Embryonic facial prominence (tissue), 1 donor: Measurements from ENCODE around the gene SEC61A2.

Experiments
- DNase-seq: peaks from one replicate; pipeline ENCODE4 v3.0.0-alpha.2; 2016; ENCODE audit errors: extremely low spot score

Gene SEC61A2

DNA sequence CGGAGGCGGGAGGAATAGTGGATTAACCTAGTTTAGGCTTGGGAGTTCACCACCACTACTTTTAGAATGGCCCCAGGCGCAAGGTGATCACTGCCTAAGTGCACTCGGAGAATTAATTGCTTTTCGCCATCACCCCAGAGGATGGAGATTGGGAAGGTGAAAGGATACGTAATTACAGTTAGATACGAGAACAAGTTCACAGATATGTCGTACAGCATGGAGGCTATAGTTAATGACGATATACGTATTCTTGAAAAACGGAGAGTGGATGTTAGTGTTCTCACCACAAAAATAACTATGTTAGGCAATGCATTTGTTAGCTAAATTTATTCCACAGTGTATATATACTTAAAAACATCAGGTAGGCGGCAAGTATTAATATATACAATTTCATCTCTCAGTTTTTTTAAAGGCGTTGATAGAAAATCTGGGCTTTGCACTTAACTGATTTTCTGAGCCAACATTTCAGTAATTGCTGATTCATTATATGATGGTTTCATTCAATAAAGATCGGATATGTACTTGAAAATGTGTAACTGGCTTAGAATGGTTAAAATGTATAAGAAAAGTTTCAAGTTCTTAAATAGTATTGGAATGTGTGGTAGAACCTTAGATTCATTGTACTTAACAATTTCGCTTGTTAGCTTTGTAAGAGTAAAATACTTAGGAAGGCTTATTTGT lies 67.2 kb downstream of the SEC61A2 start:
- no peak for DNase-seq

- no peak for DNase-seq
Observed at GRCh38 chr10:12198156-12198555, 68.7 kb downstream of the SEC61A2 start.

GRCh38 chr10:12200850-12201249 lies 71.4 kb downstream of the SEC61A2 start:
- DNase-seq: no peak

DNA sequence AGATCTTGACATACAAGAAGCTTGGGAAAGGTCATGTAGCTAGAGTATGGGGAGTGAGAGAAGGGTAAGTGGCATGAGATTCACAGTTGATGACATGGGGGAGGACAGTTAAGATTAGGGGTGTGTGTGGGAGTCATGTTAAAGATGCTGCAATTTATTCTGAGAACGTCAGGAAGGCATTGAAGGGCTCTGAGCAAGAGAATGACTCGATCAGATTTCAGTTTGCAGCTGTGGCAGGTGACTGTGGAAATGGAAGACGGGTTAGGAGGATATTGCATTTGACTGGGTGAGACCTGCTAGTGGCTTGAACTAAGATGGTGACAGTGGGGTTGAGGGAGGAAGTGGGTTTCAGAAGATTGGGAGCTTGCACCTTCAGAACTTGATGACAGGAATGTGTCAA lies 72.1 kb downstream of the SEC61A2 start:
- DNase-seq: no peak

DNA sequence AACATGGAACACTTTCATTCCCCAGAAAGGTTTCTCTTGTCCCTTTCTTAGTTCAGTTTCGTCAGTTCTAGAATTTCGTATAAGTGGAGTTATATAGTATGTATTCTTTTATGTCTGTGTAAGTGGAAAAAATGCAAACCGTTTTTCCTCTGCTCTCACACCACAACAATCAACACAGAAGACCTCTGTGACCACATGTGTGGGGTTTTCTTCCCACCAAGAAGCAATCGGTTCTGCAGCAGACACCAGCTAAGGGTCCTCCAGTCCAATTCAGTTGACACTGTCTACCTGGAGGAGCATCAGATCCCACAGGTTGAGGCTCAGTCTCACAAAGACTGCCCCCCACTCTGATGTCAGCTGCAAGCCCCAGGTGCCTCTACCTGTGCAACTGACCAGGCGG lies 72.7 kb downstream of the SEC61A2 start:
- DNase-seq: no peak

- DNase-seq: no peak
Observed at GRCh38 chr10:12205082-12205481, 75.6 kb downstream of the SEC61A2 start.

GRCh38 chr10:12207114-12207513 lies 77.6 kb downstream of the SEC61A2 start:
- no peak for DNase-seq

- DNase-seq: no peak
Observed at GRCh38 chr10:12208460-12208859, 79.0 kb downstream of the SEC61A2 start.

DNA sequence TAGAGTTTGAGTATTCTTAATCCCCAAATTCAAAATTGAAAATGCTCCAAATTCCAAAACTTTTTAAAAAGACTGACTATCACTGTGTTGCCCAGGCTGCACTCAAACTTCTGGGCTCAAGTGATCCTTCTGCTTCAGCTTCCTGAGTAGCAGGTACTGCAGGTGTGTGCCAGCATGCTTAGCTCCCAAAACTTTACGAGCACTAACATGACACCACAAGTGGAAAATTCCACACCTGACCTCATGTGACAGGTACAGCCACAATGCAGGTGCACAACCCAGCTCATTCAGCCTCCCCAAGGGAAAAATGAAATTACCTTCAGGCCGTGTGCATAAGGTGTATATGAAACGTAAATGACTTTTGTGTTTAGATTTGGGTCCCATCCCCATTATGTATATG lies 83.0 kb downstream of the SEC61A2 start:
- no peak for DNase-seq

DNA sequence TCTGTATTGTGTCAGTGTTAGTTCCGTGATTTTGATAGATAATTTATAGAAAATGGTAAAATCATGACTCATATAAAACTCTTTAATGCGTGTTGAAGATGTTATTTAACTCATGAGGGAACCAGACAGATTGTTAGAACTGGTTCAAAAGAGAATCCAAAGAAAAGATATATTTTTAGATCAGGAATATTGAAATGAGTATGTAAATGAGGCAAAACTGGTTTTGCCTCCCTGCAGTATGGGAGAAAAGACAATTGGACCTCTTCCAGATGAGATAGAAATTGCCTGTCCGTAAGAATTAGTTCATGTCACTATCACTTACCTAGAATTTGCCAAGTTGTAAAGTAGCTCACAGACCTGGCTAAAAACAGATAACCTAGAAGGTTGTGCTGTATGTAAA lies 84.1 kb downstream of the SEC61A2 start:
- DNase-seq: no peak

DNA sequence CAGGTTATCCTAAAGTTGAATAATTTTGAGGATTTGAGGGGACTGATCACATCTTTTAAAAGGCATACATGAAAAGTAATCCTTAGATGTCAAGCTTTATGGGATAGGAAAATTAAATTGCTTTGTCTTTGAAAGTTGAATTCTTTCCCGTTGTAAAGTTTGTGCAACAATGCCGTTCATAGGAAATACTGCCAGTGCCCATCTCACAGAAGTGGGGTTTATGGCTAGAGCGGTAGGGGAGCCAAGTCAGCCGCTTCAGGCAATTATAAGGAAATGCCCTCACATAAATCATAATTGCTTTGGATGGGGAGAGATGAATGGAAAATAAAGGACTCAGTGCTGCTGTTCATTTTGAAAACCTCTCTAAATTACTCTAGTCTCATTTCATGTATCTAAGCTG lies 84.6 kb downstream of the SEC61A2 start:
- DNase-seq: no peak

GRCh38 chr10:12214763-12215218 lies 85.3 kb downstream of the SEC61A2 start:
- no peak for DNase-seq
